DND-41 (cell line): ENCODE results near the gene LYRM4.

Experiments used
- EZH2 ChIP-seq: IDR thresholded peaks from 3 replicates; pipeline ENCODE4 v1.6.1; 2012; ENCODE audit warnings: borderline replicate concordance, low read depth, mild to moderate bottlenecking, moderate library complexity, low read length, inconsistent platforms; ENCODE audit not compliant: severe bottlenecking
- TF ChIP-seq, protein P1 (sequence below): IDR thresholded peaks from 2 replicates; pipeline ENCODE4 v1.5.1; 2012; ENCODE audit warnings: borderline replicate concordance, low read length, moderate library complexity, mild to moderate bottlenecking; ENCODE audit not compliant: poor library complexity, severe bottlenecking; ENCODE audit errors: extremely low read depth

DNA sequence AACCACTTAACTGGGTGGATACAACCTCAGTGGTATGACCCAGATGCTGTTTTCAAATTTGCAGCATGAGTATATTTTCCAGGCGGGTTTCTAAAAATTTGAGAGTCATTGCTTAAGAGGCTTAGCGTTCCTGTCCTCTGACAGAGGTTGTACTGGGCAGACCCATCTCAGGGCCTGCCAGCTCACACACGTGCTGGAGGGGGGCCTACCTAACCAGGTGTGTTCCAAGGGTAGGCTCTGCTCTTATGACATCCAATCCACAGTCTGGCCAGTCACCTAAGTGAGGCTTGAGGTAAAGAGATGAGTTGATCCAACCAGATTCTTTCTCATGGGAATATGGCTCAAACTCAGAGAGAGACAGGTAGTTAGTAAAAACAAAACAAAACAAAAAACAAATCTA, 1.3 kb downstream of the LYRM4 start:
- TF ChIP-seq, protein P1, sequence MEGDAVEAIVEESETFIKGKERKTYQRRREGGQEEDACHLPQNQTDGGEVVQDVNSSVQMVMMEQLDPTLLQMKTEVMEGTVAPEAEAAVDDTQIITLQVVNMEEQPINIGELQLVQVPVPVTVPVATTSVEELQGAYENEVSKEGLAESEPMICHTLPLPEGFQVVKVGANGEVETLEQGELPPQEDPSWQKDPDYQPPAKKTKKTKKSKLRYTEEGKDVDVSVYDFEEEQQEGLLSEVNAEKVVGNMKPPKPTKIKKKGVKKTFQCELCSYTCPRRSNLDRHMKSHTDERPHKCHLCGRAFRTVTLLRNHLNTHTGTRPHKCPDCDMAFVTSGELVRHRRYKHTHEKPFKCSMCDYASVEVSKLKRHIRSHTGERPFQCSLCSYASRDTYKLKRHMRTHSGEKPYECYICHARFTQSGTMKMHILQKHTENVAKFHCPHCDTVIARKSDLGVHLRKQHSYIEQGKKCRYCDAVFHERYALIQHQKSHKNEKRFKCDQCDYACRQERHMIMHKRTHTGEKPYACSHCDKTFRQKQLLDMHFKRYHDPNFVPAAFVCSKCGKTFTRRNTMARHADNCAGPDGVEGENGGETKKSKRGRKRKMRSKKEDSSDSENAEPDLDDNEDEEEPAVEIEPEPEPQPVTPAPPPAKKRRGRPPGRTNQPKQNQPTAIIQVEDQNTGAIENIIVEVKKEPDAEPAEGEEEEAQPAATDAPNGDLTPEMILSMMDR: no peak
- TF ChIP-seq EZH2: no peak
